ENCODE results near the gene RAB10. TPM values are rescaled to one million over a fixed set of nuclear protein-coding genes. Genes with fewer than 3 reads are reported as not detected.

RAB10 gene
- total and polyA plus RNA-seq, 2 of the 4 experiments (the other 2 are of a cell fraction): 30.1 to 77.1 TPM

DNA sequence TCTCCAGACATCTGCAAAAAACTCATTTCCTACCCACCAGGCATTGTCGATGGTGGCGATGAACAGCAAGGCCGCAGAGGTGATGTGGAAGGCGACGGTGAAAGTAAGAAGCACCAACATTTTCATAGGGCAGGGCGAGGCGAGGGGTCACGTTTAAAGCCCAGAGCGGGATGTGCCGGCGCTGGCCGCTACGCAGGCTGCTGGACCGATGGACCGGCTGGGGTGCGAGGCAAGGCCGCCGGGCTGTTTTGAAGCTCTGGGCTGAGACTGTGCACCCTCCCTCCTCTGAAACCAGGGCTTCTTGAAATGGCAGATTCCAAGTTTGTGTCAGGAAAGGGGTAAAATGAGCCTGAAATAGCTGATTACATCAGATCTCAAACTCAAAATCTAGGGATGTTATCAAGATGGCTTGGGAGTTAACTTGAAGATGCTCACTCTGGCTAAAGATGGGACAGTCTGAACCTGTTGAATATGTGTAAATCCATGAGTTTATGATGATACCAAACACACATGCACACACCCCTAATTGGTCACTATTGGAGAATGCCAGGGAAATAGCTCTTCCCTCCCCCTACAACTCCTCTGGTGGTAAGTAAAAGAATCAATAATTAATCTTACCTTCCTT, 107.4 kb downstream of the RAB10 start:
- Histone ChIP-seq H3K18ac (ENCODE audit: low read depth, low read length) (no peak overlapping the region), H4K20me1 (ENCODE audit: insufficient read depth, low read length) (no peaks in the 10 kb centered on the region; the same call in 1 of the 2 replicates), H3K14ac (replicated peaks; ENCODE audit: low read depth, low read length) (no peak overlapping the region), H2BK20ac (ENCODE audit: low read depth, low read length) (no peak overlapping the region), H2BK120ac (ENCODE audit: low read depth, low read length) (no peak overlapping the region), H3K9ac (ENCODE audit: low read depth, low read length) (no peak overlapping the region), H2BK5ac (ENCODE audit: low read depth, low read length, poor library complexity, severe bottlenecking) (no peak overlapping the region), H3K27me3 (ENCODE audit: control insufficient read depth, insufficient read depth, low read length) (no peaks in the 10 kb centered on the region), H2AK9ac (replicated peaks; ENCODE audit: low read depth, low read length, poor library complexity) (no peak overlapping the region), H3K36me3 (ENCODE audit: control insufficient read depth, insufficient read depth, low read length) (peaks cover 2% of the 10 kb centered on the region; the same call in 1 of the 2 replicates), H2AK5ac (ENCODE audit: low read depth, low read length) (no peak overlapping the region), H3K23ac (ENCODE audit: low read depth, low read length) (no peak overlapping the region), H4K8ac (ENCODE audit: low read depth in 2 of 2, low read length in 2 of 2) (no peak overlapping the region), H3K4ac (ENCODE audit: low read depth, low read length) (no peak overlapping the region), H3K27ac (ENCODE audit: insufficient read depth, low read length) (no peak overlapping the region), H3K4me2 (ENCODE audit: low read depth, low read length) (no peak overlapping the region), H3K79me1 (ENCODE audit: low read depth in 1 of 2, low read length in 2 of 2) (no peaks in the 10 kb centered on the region), H3K9me1 (ENCODE audit: insufficient read depth, low read length) (peaks cover 7% of the 10 kb centered on the region; the same call in 1 of the 2 replicates), H2AFZ (replicated peaks; ENCODE audit: low read length, poor library complexity) (no peak overlapping the region), H3K56ac (ENCODE audit: extremely low read depth, insufficient read depth, low read length) (no peak overlapping the region), H3K9me3 (ENCODE audit: control insufficient read depth, insufficient read depth, low read length) (no peaks in the 10 kb centered on the region), H3K4me1 (ENCODE audit: control insufficient read depth, insufficient read depth, low read length) (no peaks in the 10 kb centered on the region), H2BK15ac (ENCODE audit: low read depth, low read length) (no peak overlapping the region), H3K4me3 (ENCODE audit: insufficient read depth, low read depth, low read length) (no peak overlapping the region), H4K5ac (ENCODE audit: low read depth, low read length) (no peak overlapping the region), H4K91ac (ENCODE audit: insufficient read depth, low read depth, low read length) (no peak overlapping the region)
- 90% methylated on average over 16 of the region's 18 CpGs; no CpG with 5 or more reads in 1 of the 2 experiments for WGBS, 2 experiments (ENCODE audit: extremely low coverage in 2 of 2, insufficient read length in 1 of 2)
- intact Hi-C loops (cut with micrococcal nuclease) (no loop called here), in situ Hi-C loops (cut with MboI; ENCODE audit: low sequenced_read_pairs) (loop anchor here (10.0 kb wide), 1 partner anchor 286 kb away; no protein-coding TSS in a partner anchor), dilution Hi-C loops (cut with HindIII; ENCODE audit: low sequenced_read_pairs, unreplicated experiment) (no loop called here)
- CTCF ChIA-PET: interaction anchor here (0.6 kb wide), 1 partner anchor 152 kb away, joined by 3 read pairs; no protein-coding TSS in a partner anchor
- POLR2A ChIA-PET (ENCODE audit: unreplicated experiment): no interaction called here
- no peak for ATAC-seq (ENCODE audit: low read depth)
- BruUV-seq (replicated peaks): no TSS peak
- DNase-seq: no peak
- TF ChIP-seq FOS (IDR thresholded peaks at IDR 0.05; ENCODE audit: low read depth, low read length): no peak
- TF ChIP-seq MXI1 (IDR thresholded peaks at IDR 0.05; ENCODE audit: borderline replicate concordance, low read depth, low read length): no peak
- TF ChIP-seq BHLHE40 (IDR thresholded peaks at IDR 0.05; ENCODE audit: low read depth, low read length): no peak
- no peak for TF ChIP-seq CHD1 (IDR thresholded peaks at IDR 0.05; ENCODE audit: low read depth, low read length)
- no peak for TF ChIP-seq RCOR1 (IDR thresholded peaks at IDR 0.05; ENCODE audit: insufficient replicate concordance, low read length)
- TF ChIP-seq, protein P1, sequence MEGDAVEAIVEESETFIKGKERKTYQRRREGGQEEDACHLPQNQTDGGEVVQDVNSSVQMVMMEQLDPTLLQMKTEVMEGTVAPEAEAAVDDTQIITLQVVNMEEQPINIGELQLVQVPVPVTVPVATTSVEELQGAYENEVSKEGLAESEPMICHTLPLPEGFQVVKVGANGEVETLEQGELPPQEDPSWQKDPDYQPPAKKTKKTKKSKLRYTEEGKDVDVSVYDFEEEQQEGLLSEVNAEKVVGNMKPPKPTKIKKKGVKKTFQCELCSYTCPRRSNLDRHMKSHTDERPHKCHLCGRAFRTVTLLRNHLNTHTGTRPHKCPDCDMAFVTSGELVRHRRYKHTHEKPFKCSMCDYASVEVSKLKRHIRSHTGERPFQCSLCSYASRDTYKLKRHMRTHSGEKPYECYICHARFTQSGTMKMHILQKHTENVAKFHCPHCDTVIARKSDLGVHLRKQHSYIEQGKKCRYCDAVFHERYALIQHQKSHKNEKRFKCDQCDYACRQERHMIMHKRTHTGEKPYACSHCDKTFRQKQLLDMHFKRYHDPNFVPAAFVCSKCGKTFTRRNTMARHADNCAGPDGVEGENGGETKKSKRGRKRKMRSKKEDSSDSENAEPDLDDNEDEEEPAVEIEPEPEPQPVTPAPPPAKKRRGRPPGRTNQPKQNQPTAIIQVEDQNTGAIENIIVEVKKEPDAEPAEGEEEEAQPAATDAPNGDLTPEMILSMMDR (conservative IDR thresholded peaks at IDR 0.05; ENCODE audit: low read depth, low read length): no peak
- no peak for TF ChIP-seq RAD21 (IDR thresholded peaks at IDR 0.05; ENCODE audit: low read length)
- TF ChIP-seq CEBPB (IDR thresholded peaks at IDR 0.05; ENCODE audit: low read depth, low read length): no peak
- TF ChIP-seq, protein P2, sequence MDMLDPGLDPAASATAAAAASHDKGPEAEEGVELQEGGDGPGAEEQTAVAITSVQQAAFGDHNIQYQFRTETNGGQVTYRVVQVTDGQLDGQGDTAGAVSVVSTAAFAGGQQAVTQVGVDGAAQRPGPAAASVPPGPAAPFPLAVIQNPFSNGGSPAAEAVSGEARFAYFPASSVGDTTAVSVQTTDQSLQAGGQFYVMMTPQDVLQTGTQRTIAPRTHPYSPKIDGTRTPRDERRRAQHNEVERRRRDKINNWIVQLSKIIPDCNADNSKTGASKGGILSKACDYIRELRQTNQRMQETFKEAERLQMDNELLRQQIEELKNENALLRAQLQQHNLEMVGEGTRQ (IDR thresholded peaks at IDR 0.05; ENCODE audit: low read depth, low read length): no peak
